ENCODE results near the gene TMEM154. TPM values are rescaled to one million over a fixed set of nuclear protein-coding genes. Genes with fewer than 3 reads are reported as not detected.

Gene TMEM154
- total RNA-seq, 4 donors from 2014 or later: 81.9 to 164 (median 132) TPM

DNA sequence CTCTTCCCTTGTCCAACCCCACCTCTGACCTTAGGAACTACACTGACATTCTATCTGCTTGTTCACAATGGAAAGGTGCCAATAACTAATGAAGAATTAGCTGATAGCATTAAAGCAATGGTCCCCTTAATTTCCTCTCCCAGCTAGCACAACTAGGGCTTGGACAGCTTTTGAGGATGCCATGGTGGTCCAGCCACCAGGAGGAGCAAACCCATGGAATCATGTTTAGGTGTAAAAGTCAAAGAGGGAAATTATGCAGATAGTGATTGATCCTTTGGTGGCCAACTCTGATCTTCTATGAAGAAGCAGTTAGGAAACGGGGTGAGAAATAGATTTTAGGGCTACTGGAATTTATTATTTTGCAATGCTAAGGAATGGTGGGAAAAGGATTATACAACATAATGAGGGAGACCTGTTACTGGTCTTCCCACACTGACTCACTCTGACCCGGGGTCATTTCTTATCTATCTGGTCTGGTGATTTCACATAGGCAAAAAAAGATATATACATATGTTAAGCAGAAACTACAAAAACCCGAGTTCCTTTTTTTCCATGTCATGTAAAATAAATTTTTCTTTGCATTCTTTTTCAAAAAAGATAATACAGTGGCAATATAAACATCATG is 98.1 kb downstream of the TMEM154 start:
- Histone ChIP-seq H3K36me3 (no peaks in the 10 kb centered on the region), H3K27me3 (no peaks in the 10 kb centered on the region), H3K4me3 (no peak overlapping the region), H3K27ac (no peak overlapping the region), H3K9me3 (no peaks in the 10 kb centered on the region), H3K4me1 (no peaks in the 10 kb centered on the region)
- TF ChIP-seq EP300 (IDR thresholded peaks at IDR 0.05) (no peak), POLR2A (IDR thresholded peaks at IDR 0.05) (no peak), POLR2AphosphoS5 (IDR thresholded peaks at IDR 0.05) (no peak)
- TF ChIP-seq, protein P1, sequence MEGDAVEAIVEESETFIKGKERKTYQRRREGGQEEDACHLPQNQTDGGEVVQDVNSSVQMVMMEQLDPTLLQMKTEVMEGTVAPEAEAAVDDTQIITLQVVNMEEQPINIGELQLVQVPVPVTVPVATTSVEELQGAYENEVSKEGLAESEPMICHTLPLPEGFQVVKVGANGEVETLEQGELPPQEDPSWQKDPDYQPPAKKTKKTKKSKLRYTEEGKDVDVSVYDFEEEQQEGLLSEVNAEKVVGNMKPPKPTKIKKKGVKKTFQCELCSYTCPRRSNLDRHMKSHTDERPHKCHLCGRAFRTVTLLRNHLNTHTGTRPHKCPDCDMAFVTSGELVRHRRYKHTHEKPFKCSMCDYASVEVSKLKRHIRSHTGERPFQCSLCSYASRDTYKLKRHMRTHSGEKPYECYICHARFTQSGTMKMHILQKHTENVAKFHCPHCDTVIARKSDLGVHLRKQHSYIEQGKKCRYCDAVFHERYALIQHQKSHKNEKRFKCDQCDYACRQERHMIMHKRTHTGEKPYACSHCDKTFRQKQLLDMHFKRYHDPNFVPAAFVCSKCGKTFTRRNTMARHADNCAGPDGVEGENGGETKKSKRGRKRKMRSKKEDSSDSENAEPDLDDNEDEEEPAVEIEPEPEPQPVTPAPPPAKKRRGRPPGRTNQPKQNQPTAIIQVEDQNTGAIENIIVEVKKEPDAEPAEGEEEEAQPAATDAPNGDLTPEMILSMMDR (IDR thresholded peaks at IDR 0.05): no peak
- 87% methylated on average over 3 of the region's 3 CpGs for WGBS
- DNase-seq (ENCODE audit: low spot score in 2 of 2): no peak

DNA sequence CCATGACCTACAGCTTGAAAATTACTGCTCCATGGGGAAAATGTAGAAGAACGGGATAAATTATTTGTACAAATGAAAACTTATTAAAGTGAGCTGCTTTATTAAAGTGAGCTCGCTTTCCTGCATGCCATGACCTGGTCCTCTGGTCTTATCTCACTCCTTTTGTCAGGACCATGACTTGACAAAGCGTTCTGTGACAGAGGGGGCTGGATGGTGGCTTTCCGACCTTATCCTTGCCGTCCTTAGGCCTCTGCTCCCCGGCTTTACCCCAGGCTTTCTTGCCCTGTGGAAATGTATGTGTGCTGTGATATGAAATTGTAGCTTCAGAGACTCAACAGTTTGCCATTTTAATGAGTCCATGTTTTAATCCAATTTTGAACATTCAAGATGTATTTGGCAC is 99.9 kb downstream of the TMEM154 start:
- Histone ChIP-seq H3K27ac (no peak overlapping the region), H3K9me3 (no peaks in the 10 kb centered on the region), H3K27me3 (no peaks in the 10 kb centered on the region), H3K36me3 (no peaks in the 10 kb centered on the region), H3K4me3 (no peak overlapping the region), H3K4me1 (no peaks in the 10 kb centered on the region)
- DNase-seq (ENCODE audit: low spot score in 2 of 2): no peak
- 93% methylated on average over 6 of the region's 6 CpGs for WGBS
- no peak for TF ChIP-seq POLR2AphosphoS5 (IDR thresholded peaks at IDR 0.05)
- TF ChIP-seq EP300 (IDR thresholded peaks at IDR 0.05): no peak
- TF ChIP-seq POLR2A (IDR thresholded peaks at IDR 0.05): no peak
- TF ChIP-seq, protein P1 (IDR thresholded peaks at IDR 0.05): no peak

DNA sequence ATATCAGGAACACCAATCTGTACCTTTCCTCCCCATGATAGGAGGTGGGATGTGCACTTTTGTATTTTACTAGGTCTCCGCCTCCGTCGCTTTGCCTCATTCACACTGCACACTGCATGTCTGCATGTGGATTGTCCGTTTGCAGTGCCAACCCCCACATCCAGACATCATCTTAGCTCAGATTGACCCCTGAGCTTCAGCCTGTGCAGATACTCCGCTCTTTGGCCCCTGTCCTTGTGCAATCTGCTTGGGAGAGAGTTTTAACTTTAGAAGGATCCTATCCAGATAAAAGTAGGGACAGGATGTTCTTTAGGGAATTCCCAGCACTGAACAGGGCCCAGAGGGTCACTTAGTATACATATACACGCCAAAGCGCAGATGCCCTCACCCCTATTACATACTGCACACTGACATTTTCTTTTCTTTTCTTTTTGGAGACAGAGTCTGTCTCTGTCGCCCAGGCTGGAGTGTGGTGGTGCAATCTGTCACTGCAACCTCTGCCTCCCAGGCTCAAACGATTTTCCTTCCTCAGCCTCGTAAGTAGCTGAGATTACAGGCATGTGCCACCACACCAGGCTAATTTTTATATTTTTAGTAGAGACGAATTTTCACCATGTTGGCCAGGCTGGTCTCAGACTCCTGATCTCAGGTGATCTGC is 100.6 kb downstream of the TMEM154 start:
- no peak overlapping the region for H3K27ac ChIP-seq
- H3K9me3 ChIP-seq: no peaks in the 10 kb centered on the region
- H3K36me3 ChIP-seq: no peaks in the 10 kb centered on the region
- H3K4me1 ChIP-seq: no peaks in the 10 kb centered on the region
- 79% methylated on average over 11 of the region's 11 CpGs for WGBS
- no peak for DNase-seq (ENCODE audit: low spot score in 2 of 2)
- no peak overlapping the region for H3K4me3 ChIP-seq
- TF ChIP-seq POLR2A (IDR thresholded peaks at IDR 0.05) (no peak), EP300 (IDR thresholded peaks at IDR 0.05) (no peak), POLR2AphosphoS5 (IDR thresholded peaks at IDR 0.05) (no peak)
- TF ChIP-seq, protein P1 (IDR thresholded peaks at IDR 0.05): no peak
- H3K27me3 ChIP-seq: no peaks in the 10 kb centered on the region

DNA sequence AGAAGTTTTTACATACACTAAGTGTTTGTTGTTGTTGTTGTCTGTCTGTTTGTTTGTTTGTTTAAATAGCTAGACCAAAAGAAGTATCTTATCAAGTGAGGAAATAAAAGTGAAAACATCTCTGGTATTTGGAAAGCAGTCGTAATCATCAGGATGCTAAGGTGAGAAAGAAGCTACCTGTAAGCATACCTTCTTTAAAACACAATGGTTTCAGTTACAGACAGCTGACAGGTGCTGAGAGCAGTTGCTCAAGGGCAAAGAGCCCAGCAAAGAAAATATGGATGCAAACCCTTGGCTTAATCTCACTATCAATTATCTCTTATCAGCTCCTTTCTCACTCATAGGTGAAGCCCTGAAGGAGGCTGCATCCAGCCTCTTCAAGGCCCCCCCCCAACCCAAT is 101.1 kb downstream of the TMEM154 start:
- no peaks in the 10 kb centered on the region for H3K36me3 ChIP-seq
- H3K4me3 ChIP-seq: no peak overlapping the region
- WGBS: 65% methylated on average over 1 of the region's 1 CpG
- no peaks in the 10 kb centered on the region for H3K9me3 ChIP-seq
- H3K4me1 ChIP-seq: no peaks in the 10 kb centered on the region
- TF ChIP-seq, protein P1 (IDR thresholded peaks at IDR 0.05): no peak
- TF ChIP-seq POLR2A (IDR thresholded peaks at IDR 0.05) (no peak), POLR2AphosphoS5 (IDR thresholded peaks at IDR 0.05) (no peak), EP300 (IDR thresholded peaks at IDR 0.05) (no peak)
- no peak for DNase-seq (ENCODE audit: low spot score in 2 of 2)
- H3K27me3 ChIP-seq: no peaks in the 10 kb centered on the region
- H3K27ac ChIP-seq: no peak overlapping the region

DNA sequence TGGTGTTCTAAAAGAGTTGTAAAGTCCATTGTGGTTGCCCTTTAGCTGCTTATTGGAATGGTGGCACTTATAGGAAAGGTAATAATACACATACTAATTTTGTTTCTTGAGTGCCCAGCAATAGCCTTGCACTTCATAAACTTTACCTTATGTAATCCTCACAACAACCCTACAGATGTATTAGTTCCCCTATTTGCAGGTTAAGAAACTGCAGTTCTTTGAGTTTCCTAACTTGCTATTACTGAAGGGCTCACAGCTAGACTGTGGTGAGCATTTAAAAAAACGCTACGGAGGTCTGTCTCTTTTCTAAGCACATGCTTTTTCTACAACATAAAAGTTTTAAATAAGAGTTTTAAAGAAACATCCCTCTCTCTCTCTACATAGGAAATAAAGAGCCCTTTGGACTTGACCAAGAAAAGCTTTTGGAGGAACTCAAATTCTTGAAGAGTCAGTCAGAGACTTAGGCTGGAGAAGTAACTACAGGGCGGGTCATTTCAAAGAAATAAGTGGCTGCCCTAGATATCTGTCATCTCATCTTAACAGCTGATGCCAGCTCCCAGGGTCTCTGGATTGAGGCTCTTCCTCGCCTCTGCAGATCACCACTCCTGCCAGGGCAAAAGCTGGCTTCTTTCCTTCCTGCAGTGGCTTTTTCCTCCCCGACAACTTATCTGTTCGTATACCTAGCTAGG is 101.9 kb downstream of the TMEM154 start:
- Histone ChIP-seq H3K4me3 (no peak overlapping the region), H3K9me3 (no peaks in the 10 kb centered on the region), H3K27ac (no peak overlapping the region), H3K27me3 (no peaks in the 10 kb centered on the region), H3K4me1 (no peaks in the 10 kb centered on the region), H3K36me3 (no peaks in the 10 kb centered on the region)
- TF ChIP-seq POLR2A (IDR thresholded peaks at IDR 0.05) (no peak), POLR2AphosphoS5 (IDR thresholded peaks at IDR 0.05) (no peak), EP300 (IDR thresholded peaks at IDR 0.05) (no peak)
- TF ChIP-seq, protein P1 (IDR thresholded peaks at IDR 0.05): no peak
- no peak for DNase-seq (ENCODE audit: low spot score in 2 of 2)
- WGBS: 62% methylated on average over 6 of the region's 6 CpGs
